HG03565 (cell line): ENCODE measurements around the gene TAS2R13.

ENCODE experiments used
- ATAC-seq: cut with Tn5 transposase; IDR thresholded peaks from one replicate; pipeline ENCODE4 v1.9.1; 2021; ENCODE audit warnings: mild to moderate bottlenecking, moderate library complexity; ENCODE audit not compliant: unreplicated experiment

The TAS2R13 gene

GRCh38 chr12:10909462-10909861, at the start of gene TAS2R13:
Gene TAS2R13 (minus strand): TSS chr12:10909562. CDS start chr12:10909298, 264 bp downstream.
- ATAC-seq: no peak

GRCh38 chr12:10957741-10958140, 48.4 kb upstream of the TAS2R13 start:
- no peak for ATAC-seq

- ATAC-seq: no peak
Measured at GRCh38 chr12:10956085-10956484, 46.7 kb upstream of the TAS2R13 start.

GRCh38 chr12:10952645-10953044, 43.3 kb upstream of the TAS2R13 start:
- no peak for ATAC-seq

GRCh38 chr12:10943167-10943566, 33.8 kb upstream of the TAS2R13 start:
- no peak for ATAC-seq

GRCh38 chr12:10941916-10942607, 32.7 kb upstream of the TAS2R13 start:
- ATAC-seq: no peak

GRCh38 chr12:10941369-10941768, 32.0 kb upstream of the TAS2R13 start:
- no peak for ATAC-seq

- no peak for ATAC-seq
Measured at GRCh38 chr12:10940389-10940788, 31.0 kb upstream of the TAS2R13 start.

- no peak for ATAC-seq
Measured at GRCh38 chr12:10939163-10939562, 29.8 kb upstream of the TAS2R13 start, which contains the start of gene TAS2R14. Gene TAS2R14 (minus strand): TSS chr12:10939263. CDS start chr12:10939207, 56 bp downstream.

- no peak for ATAC-seq
Measured at GRCh38 chr12:10936506-10936905, 27.1 kb upstream of the TAS2R13 start.

GRCh38 chr12:10928746-10929286, 19.5 kb upstream of the TAS2R13 start, which contains the start of gene PRH2:
Gene PRH2 (plus strand): TSS chr12:10929236. CDS start chr12:10929274, 38 bp downstream.
- no peak for ATAC-seq

- no peak for ATAC-seq
Measured at GRCh38 chr12:10926269-10926668, 16.9 kb upstream of the TAS2R13 start.

- no peak for ATAC-seq
Measured at GRCh38 chr12:10919809-10920208, 10.4 kb upstream of the TAS2R13 start.

GRCh38 chr12:10910380-10910779, 1.0 kb upstream of the TAS2R13 start:
- no peak for ATAC-seq

GRCh38 chr12:10904686-10905085, 4.7 kb downstream of the TAS2R13 start:
- no peak for ATAC-seq

- ATAC-seq: no peak
Measured at GRCh38 chr12:10901427-10901826, 7.9 kb downstream of the TAS2R13 start.

- ATAC-seq: no peak
Measured at GRCh38 chr12:10900972-10901371, 8.4 kb downstream of the TAS2R13 start.

- ATAC-seq: no peak
Measured at GRCh38 chr12:10900530-10900929, 8.8 kb downstream of the TAS2R13 start.

- no peak for ATAC-seq
Measured at GRCh38 chr12:10896854-10897253, 12.5 kb downstream of the TAS2R13 start.

- ATAC-seq: no peak
Measured at GRCh38 chr12:10891937-10892336, 17.4 kb downstream of the TAS2R13 start.

GRCh38 chr12:10889226-10889625, 20.1 kb downstream of the TAS2R13 start:
- no peak for ATAC-seq

GRCh38 chr12:10884086-10884725, 25.2 kb downstream of the TAS2R13 start, which contains the start of gene PRH1:
Gene PRH1 (minus strand): TSS chr12:10884255. CDS start chr12:10884217, 38 bp downstream.
- no peak for ATAC-seq
